ENCODE measurements around the gene POGZ. TPM values are rescaled to one million over a fixed set of nuclear protein-coding genes. Genes with fewer than 3 reads are reported as not detected.

Gene POGZ
- total RNA-seq, 4 donors from 2014 or later, result 25.8 to 68.2 (median 47.3) TPM

DNA sequence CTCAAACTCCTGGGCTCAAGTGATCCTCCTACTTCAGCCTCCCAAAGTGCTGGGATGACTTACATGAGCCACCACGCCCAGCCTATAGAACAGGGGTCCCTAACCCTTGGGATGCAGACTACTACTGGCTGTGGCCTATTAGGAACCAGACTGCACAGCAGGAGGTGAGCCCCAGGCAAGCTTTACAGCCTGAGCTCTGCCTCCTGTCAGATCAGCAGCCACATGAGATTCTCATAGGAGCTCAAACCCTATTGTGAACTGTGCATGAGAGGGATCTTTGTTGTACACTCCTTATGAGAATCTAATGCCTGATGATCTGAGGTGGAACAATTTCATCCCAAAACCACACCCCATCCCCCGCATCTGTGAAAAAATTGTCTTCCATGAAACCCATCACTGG, 73.3 kb downstream of the POGZ start:
- ATAC-seq, result no peak
- H3K36me3 ChIP-seq, result no peaks in the 10 kb centered on the region
- WGBS, 2 donors (ENCODE audit: low coverage in 1 of 2), result 90 to 100% methylated on average over 1 of the region's 2 CpGs

GRCh38 chr1:151384584-151384983, 74.7 kb downstream of the POGZ start:
- Histone ChIP-seq H3K27ac (no peak overlapping the region), H3K9me3 (no peaks in the 10 kb centered on the region), H3K4me3 (no peak overlapping the region), H3K27me3 (no peaks in the 10 kb centered on the region), H3K4me1 (no peaks in the 10 kb centered on the region), H3K36me3 (no peaks in the 10 kb centered on the region)
- no peak for ATAC-seq
- WGBS, 2 donors (ENCODE audit: low coverage in 1 of 2), result 43 to 80% methylated on average over 1 to 2 of the region's 3 CpGs
- no peak for TF ChIP-seq CTCF (IDR thresholded peaks at IDR 0.05)
- TF ChIP-seq EP300 (IDR thresholded peaks at IDR 0.05), result no peak
- TF ChIP-seq POLR2AphosphoS5 (IDR thresholded peaks at IDR 0.05), result no peak
- no peak for TF ChIP-seq POLR2A (IDR thresholded peaks at IDR 0.05)

More for the DNA sequence above, 73.3 kb downstream of the POGZ start:
- no peaks in the 10 kb centered on the region for H3K27me3 ChIP-seq
- H3K4me3 ChIP-seq, result no peak overlapping the region
- no peaks in the 10 kb centered on the region for H3K4me1 ChIP-seq
- no peak for TF ChIP-seq EP300 (IDR thresholded peaks at IDR 0.05)
- TF ChIP-seq CTCF (IDR thresholded peaks at IDR 0.05), result no peak
- no peak for TF ChIP-seq POLR2A (IDR thresholded peaks at IDR 0.05)
- no peak for TF ChIP-seq POLR2AphosphoS5 (IDR thresholded peaks at IDR 0.05)
- H3K9me3 ChIP-seq, result no peaks in the 10 kb centered on the region
- no peak overlapping the region for H3K27ac ChIP-seq

GRCh38 chr1:151377150-151377884, 82.0 kb downstream of the POGZ start:
- peaks cover 0 to 13% (median 6%) of the 10 kb centered on the region in 3 donors for H3K4me1 ChIP-seq
- WGBS, 2 donors (ENCODE audit: low coverage in 1 of 2), result 81 to 90% methylated on average over 2 to 3 of the region's 3 CpGs
- H3K27me3 ChIP-seq, result no peaks in the 10 kb centered on the region
- no peaks in the 10 kb centered on the region for H3K9me3 ChIP-seq
- H3K27ac ChIP-seq, result no peak overlapping the region
- H3K36me3 ChIP-seq, result no peaks in the 10 kb centered on the region
- TF ChIP-seq POLR2AphosphoS5 (IDR thresholded peaks at IDR 0.05) (no peak), CTCF (IDR thresholded peaks at IDR 0.05) (no peak), POLR2A (IDR thresholded peaks at IDR 0.05) (no peak)
- no peak for ATAC-seq
- no peak overlapping the region for H3K4me3 ChIP-seq

- Histone ChIP-seq H3K27ac (peak overlapping the region in 3 of 4 donors; percentile 85 to 90 (median 87)), H3K4me3 (no peak overlapping the region), H3K36me3 (peaks cover 0 to 12% of the 10 kb centered on the region in 2 donors), H3K4me1 (peaks cover 3 to 54% (median 37%) of the 10 kb centered on the region in 3 donors), H3K27me3 (no peaks in the 10 kb centered on the region), H3K9me3 (no peaks in the 10 kb centered on the region)
- WGBS, 2 donors (ENCODE audit: low coverage in 1 of 2), result 84% methylated on average over 9 of the region's 14 CpGs; no CpG with 5 or more reads in 1 of the 2 donors
- no peak for ATAC-seq
- TF ChIP-seq POLR2A (IDR thresholded peaks at IDR 0.05) (no peak), POLR2AphosphoS5 (IDR thresholded peaks at IDR 0.05) (no peak), EP300 (IDR thresholded peaks at IDR 0.05) (no peak), CTCF (IDR thresholded peaks at IDR 0.05) (no peak)
These were observed 86.1 kb downstream of the POGZ start for GRCh38 chr1:151373196-151373595.

All from gastroesophageal sphincter (tissue), 4 donors.